HCT116 (cell line): ENCODE data around the gene ZNHIT3. TPM values are rescaled to one million over a fixed set of nuclear protein-coding genes. Genes with fewer than 3 reads are reported as not detected.

Source experiments
- ATAC-seq: fragments of 200-7000 bp; cut with Tn5 transposase; 2 replicates; pipeline ENCODE4 v1.9.1; 2020; ENCODE audit warnings: mild to moderate bottlenecking, moderate library complexity
- BruUV-seq: library from RNA; stranded (reverse); fragments of 400-500 nt; replicated peaks from 2 replicates; lab custom pipeline; 2021; lab: Mats Ljungman, UMichigan
- CTCF ChIA-PET: fragments of 300-600 bp; sonication (Branson Sonifier 250); formaldehyde crosslinking; loops from one replicate; lab custom pipeline; 2021; ENCODE audit warnings: antibody characterized with exemption; lab: Charles Lee
- POLR2A ChIA-PET: fragments of 300-600, 350-600 bp; sonication (Branson Sonifier 250); formaldehyde crosslinking; loops from one replicate; lab custom pipeline; 2021; ENCODE audit warnings: antibody characterized with exemption; lab: Charles Lee
- RAD21 ChIA-PET, 2 experiments: fragments of 300-600 bp; sonication (Branson Sonifier 250); formaldehyde crosslinking; loops; one replicate each; lab custom pipeline; 2023; ENCODE audit warnings: low total read pairs in 2 of 2; ENCODE audit not compliant: uncharacterized antibody in 2 of 2, unreplicated experiment in 2 of 2, low non-redundant PET in 1 of 2; lab: Charles Lee
- DNase-seq: peaks from one replicate; pipeline ENCODE4 v3.0.0-alpha.2; 2010; ENCODE audit warnings: low read depth, low spot score
- H2AFZ ChIP-seq: fragments of 200-600 bp; shearing (Covaris generic), sonication (generic); 2 replicates; pipeline ENCODE4 v1.6.1; 2017; ENCODE audit warnings: low read depth, mixed run types, mixed read lengths, antibody characterized with exemption, low read length; ENCODE audit not compliant: poor library complexity, severe bottlenecking
- H3K27ac ChIP-seq: 2 replicates; pipeline ENCODE4 v1.5.1; 2012; ENCODE audit warnings: low read depth, low read length
- H3K27me3 ChIP-seq: fragments of 200-600 bp; sonication (generic); 2 replicates; pipeline ENCODE4 v1.6.1; 2016; ENCODE audit warnings: mixed run types, low read length, mixed read lengths; ENCODE audit not compliant: insufficient read depth
- H3K36me3 ChIP-seq, 2 experiments: fragments of 200-500 bp in 1 of 2; fragments of 200-600 bp in 1 of 2; sonication (Bioruptor generic) in 1 of 2; sonication (generic) in 1 of 2; 2 replicates each; pipeline versions ENCODE4 v1.5.1 to v1.6.1; 2014 to 2016; ENCODE audit warnings: low read length in 2 of 2, inconsistent platforms in 1 of 2, mixed read lengths in 1 of 2, mixed run types in 1 of 2; ENCODE audit not compliant: insufficient read depth in 2 of 2, control insufficient read depth in 1 of 2
- H3K4me1 ChIP-seq, 2 experiments: fragments of 200-600 bp in 1 of 2; sonication (generic) in 1 of 2; 2 replicates each; pipeline versions ENCODE4 v1.5.1 to v1.6.1; 2012 to 2017; ENCODE audit warnings: low read length in 2 of 2, inconsistent platforms in 1 of 2, mild to moderate bottlenecking in 1 of 2, mixed read lengths in 1 of 2, mixed run types in 1 of 2, moderate library complexity in 1 of 2; ENCODE audit not compliant: insufficient read depth in 2 of 2, control insufficient read depth in 1 of 2
- H3K4me2 ChIP-seq: fragments of 200-600 bp; sonication (generic); 2 replicates; pipeline ENCODE4 v1.6.1; 2017; ENCODE audit warnings: mixed run types, low read length, mixed read lengths
- H3K4me3 ChIP-seq, 2 experiments: fragments of 200-600 bp in 1 of 2; sonication (generic) in 1 of 2; replicated peaks in 1 of 2; 2 replicates each; pipeline ENCODE4 v1.5.1; 2011 to 2016; ENCODE audit warnings: low read length in 2 of 2, control low read depth in 1 of 2, low read depth in 1 of 2, mild to moderate bottlenecking in 1 of 2, mixed read lengths in 1 of 2, mixed run types in 1 of 2
- H3K79me2 ChIP-seq: fragments of 200-600 bp; sonication (generic); 2 replicates; pipeline ENCODE4 v1.6.1; 2017; ENCODE audit warnings: mild to moderate bottlenecking, mixed run types, low read length, moderate library complexity, mixed read lengths; ENCODE audit not compliant: insufficient read depth
- H3K9ac ChIP-seq: fragments of 200-600 bp; sonication (generic); 2 replicates; pipeline ENCODE4 v1.6.1; 2016; ENCODE audit warnings: low read length, mixed read lengths
- H3K9me2 ChIP-seq: fragments of 200-600 bp; sonication (generic), shearing (Covaris generic); 2 replicates; pipeline ENCODE4 v1.6.1; 2017; ENCODE audit warnings: mixed run types, mild to moderate bottlenecking, moderate library complexity; ENCODE audit not compliant: insufficient read depth
- H3K9me3 ChIP-seq, 2 experiments: fragments of 200-500 bp in 1 of 2; fragments of 200-600 bp in 1 of 2; sonication (Bioruptor generic) in 1 of 2; sonication (generic) in 1 of 2; 2 replicates each; pipeline ENCODE4 v1.6.1; 2014 to 2017; ENCODE audit warnings: low read length in 2 of 2, mixed read lengths in 2 of 2, inconsistent platforms in 1 of 2, low read depth in 1 of 2, mild to moderate bottlenecking in 1 of 2, mixed run types in 1 of 2, moderate library complexity in 1 of 2; ENCODE audit not compliant: control insufficient read depth in 1 of 2, insufficient read depth in 1 of 2
- H4K20me1 ChIP-seq: fragments of 200-600 bp; sonication (generic), shearing (Covaris generic); 2 replicates; pipeline ENCODE4 v1.6.1; 2017; ENCODE audit warnings: mixed run types, mild to moderate bottlenecking, moderate library complexity; ENCODE audit not compliant: insufficient read depth
- CEBPB ChIP-seq: IDR thresholded peaks from 2 replicates; pipeline ENCODE4 v1.6.1; 2012; ENCODE audit warnings: low read depth
- EGR1 ChIP-seq: IDR thresholded peaks from 2 replicates; pipeline ENCODE4 v1.6.1; 2012; ENCODE audit warnings: low read depth
- ELF1 ChIP-seq: IDR thresholded peaks from 2 replicates; pipeline ENCODE4 v1.6.1; 2012; ENCODE audit warnings: low read depth, borderline replicate concordance
- EZH2 ChIP-seq: fragments of 200-600 bp; sonication (generic); IDR thresholded peaks from 2 replicates; pipeline ENCODE4 v1.6.1; 2017; ENCODE audit warnings: antibody characterized with exemption, mixed run types
- JUND ChIP-seq: IDR thresholded peaks from 2 replicates; pipeline ENCODE4 v1.6.1; 2012
- POLR2AphosphoS5 ChIP-seq: IDR thresholded peaks from 2 replicates; pipeline ENCODE4 v1.6.1; 2011; ENCODE audit warnings: mild to moderate bottlenecking, low read depth, low read length, moderate library complexity
- RAD21 ChIP-seq: IDR thresholded peaks from 2 replicates; pipeline ENCODE4 v1.6.1; 2012; ENCODE audit warnings: low read depth, mild to moderate bottlenecking
- SIN3A ChIP-seq: IDR thresholded peaks from 2 replicates; pipeline ENCODE4 v1.6.1; 2012; ENCODE audit warnings: low read depth
- SP1 ChIP-seq: IDR thresholded peaks from 2 replicates; pipeline ENCODE4 v1.6.1; 2012; ENCODE audit warnings: low read depth
- TCF7L2 ChIP-seq: IDR thresholded peaks from 2 replicates; pipeline ENCODE4 v1.7.0; 2011; ENCODE audit warnings: borderline replicate concordance, inconsistent platforms; ENCODE audit not compliant: insufficient read depth, insufficient read length; ENCODE audit errors: extremely low read depth
- YY1 ChIP-seq: IDR thresholded peaks from 2 replicates; pipeline ENCODE4 v1.6.1; 2011; ENCODE audit warnings: low read length, low read depth, moderate library complexity, mild to moderate bottlenecking; ENCODE audit not compliant: insufficient replicate concordance; ENCODE audit errors: extremely low read depth
- ZBTB33 ChIP-seq: IDR thresholded peaks from 2 replicates; pipeline ENCODE4 v1.6.1; 2011; ENCODE audit warnings: mild to moderate bottlenecking, low read length, moderate library complexity; ENCODE audit not compliant: insufficient replicate concordance; ENCODE audit errors: extremely low read depth
- ZNF274 ChIP-seq: fragments of 200-500 bp; sonication (Bioruptor generic); IDR thresholded peaks from 2 replicates; pipeline ENCODE4 v1.6.1; 2014; ENCODE audit warnings: mild to moderate bottlenecking, low read depth, low read length, inconsistent platforms
- intact Hi-C: fragments of 100-400 bp; cut with micrococcal nuclease; formaldehyde crosslinking; loops from 2 replicates; pipeline ENCODE4 v1.10.0; 2022
- total RNA-seq: library from RNA; stranded (reverse); gene quantifications from one replicate; pipeline ENCODE4 v1.2.1, GENCODE V29; 2021; ENCODE audit not compliant: unreplicated experiment
- TF ChIP-seq, protein P1 (sequence below): IDR thresholded peaks from 2 replicates; pipeline ENCODE4 v1.6.1; 2012
- TF ChIP-seq, protein P2 (sequence below), 3 experiments: fragments of 200-600 bp in 1 of 3; sonication (generic) in 1 of 3; IDR thresholded peaks in 2 of 3; conservative IDR thresholded peaks in 1 of 3; 2 replicates each; pipeline ENCODE4 v1.5.1; 2012 to 2017; ENCODE audit warnings: low read depth in 2 of 3, low read length in 2 of 3, antibody characterized with exemption in 1 of 3, borderline replicate concordance in 1 of 3, control low read depth in 1 of 3, mild to moderate bottlenecking in 1 of 3, mixed read lengths in 1 of 3, mixed run types in 1 of 3, moderate library complexity in 1 of 3; ENCODE audit not compliant: insufficient read depth in 1 of 3
- TF ChIP-seq, protein P3 (sequence below): IDR thresholded peaks from 2 replicates; pipeline ENCODE4 v1.6.1; 2012

The ZNHIT3 gene
- total RNA-seq, 1 experiment from 2014 or later: 33.9 TPM

- H2AFZ ChIP-seq: no peak overlapping the region
- H3K4me3 ChIP-seq: no peak overlapping the region
- no peak for DNase-seq
- no peaks in the 10 kb centered on the region; a peak in 1 of 4 replicates for H3K36me3 ChIP-seq
- peaks cover 41% of the 10 kb centered on the region for H3K27me3 ChIP-seq
- no peaks in the 10 kb centered on the region for H3K79me2 ChIP-seq
- ChIA-PET RAD21 (no interaction called here), POLR2A (no interaction called here), CTCF (no interaction called here)
- intact Hi-C loops: no loop called here
- H3K27ac ChIP-seq: no peak overlapping the region
- no peaks in the 10 kb centered on the region for H3K9me2 ChIP-seq
- TF ChIP-seq EGR1 (no peak), RAD21 (no peak), ELF1 (no peak), YY1 (no peak), ZBTB33 (no peak), JUND (no peak), EZH2 (no peak), ZNF274 (no peak), POLR2AphosphoS5 (no peak), SP1 (no peak), TCF7L2 (no peak), CEBPB (no peak), SIN3A (no peak)
- TF ChIP-seq, protein P1, sequence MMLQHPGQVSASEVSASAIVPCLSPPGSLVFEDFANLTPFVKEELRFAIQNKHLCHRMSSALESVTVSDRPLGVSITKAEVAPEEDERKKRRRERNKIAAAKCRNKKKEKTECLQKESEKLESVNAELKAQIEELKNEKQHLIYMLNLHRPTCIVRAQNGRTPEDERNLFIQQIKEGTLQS: no peak
- TF ChIP-seq, protein P2, sequence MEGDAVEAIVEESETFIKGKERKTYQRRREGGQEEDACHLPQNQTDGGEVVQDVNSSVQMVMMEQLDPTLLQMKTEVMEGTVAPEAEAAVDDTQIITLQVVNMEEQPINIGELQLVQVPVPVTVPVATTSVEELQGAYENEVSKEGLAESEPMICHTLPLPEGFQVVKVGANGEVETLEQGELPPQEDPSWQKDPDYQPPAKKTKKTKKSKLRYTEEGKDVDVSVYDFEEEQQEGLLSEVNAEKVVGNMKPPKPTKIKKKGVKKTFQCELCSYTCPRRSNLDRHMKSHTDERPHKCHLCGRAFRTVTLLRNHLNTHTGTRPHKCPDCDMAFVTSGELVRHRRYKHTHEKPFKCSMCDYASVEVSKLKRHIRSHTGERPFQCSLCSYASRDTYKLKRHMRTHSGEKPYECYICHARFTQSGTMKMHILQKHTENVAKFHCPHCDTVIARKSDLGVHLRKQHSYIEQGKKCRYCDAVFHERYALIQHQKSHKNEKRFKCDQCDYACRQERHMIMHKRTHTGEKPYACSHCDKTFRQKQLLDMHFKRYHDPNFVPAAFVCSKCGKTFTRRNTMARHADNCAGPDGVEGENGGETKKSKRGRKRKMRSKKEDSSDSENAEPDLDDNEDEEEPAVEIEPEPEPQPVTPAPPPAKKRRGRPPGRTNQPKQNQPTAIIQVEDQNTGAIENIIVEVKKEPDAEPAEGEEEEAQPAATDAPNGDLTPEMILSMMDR (IDR thresholded peaks at IDR 0.05 in 2 of 3, conservative IDR thresholded peaks at IDR 0.05 in 1 of 3; ENCODE audit: borderline replicate concordance in 1 of 3, insufficient read depth in 1 of 3, low read depth in 2 of 3, low read length in 2 of 3): no peak
- TF ChIP-seq, protein P3, sequence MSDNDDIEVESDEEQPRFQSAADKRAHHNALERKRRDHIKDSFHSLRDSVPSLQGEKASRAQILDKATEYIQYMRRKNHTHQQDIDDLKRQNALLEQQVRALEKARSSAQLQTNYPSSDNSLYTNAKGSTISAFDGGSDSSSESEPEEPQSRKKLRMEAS: no peak
- no peaks in the 10 kb centered on the region for H4K20me1 ChIP-seq
- no peak overlapping the region for H3K4me2 ChIP-seq
- H3K9ac ChIP-seq: no peak overlapping the region
- no peaks in the 10 kb centered on the region for H3K9me3 ChIP-seq
- no peaks in the 10 kb centered on the region for H3K4me1 ChIP-seq
- ATAC-seq: no peak
- no TSS peak for BruUV-seq
Measured at GRCh38 chr17:36474571-36474970, 11.9 kb upstream of the ZNHIT3 start.
